ENCODE measurements around the gene TEX2. TPM values are rescaled to one million over a fixed set of nuclear protein-coding genes. Genes with fewer than 3 reads are reported as not detected.

Gene TEX2
- total and polyA plus RNA-seq, 2 donors from 2014 or later, result 14.0 to 39.1 TPM

DNA sequence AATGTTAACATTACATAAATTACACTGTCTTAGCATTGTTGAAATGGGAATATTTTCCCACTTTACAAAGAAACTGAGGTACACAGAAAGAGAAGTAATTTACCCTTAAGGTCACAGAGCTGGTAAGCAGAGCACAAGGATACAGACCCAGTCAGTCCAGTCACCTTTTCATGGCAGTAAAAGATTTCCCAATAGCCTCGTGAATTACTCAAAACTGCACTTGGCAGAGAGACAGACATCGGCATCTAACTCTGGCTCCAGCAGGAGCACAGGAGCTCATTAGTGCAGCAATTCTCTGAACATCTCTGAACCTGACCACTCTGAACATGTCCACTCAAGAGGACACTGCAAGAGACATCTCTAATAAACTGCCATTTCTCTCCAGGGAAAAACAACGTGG is 3.1 kb downstream of the TEX2 start:
- no peak overlapping the region for H3K4me3 ChIP-seq (ENCODE audit: low read length in 3 of 3)
- no peak overlapping the region for H3K27ac ChIP-seq (ENCODE audit: low read depth in 2 of 2, low read length in 2 of 2)
- peaks cover 0 to 12% (median 11%) of the 10 kb centered on the region in 3 donors for H3K4me1 ChIP-seq (ENCODE audit: control insufficient read depth in 2 of 3, insufficient read depth in 2 of 3, low read depth in 1 of 3, low read length in 3 of 3)
- no peak overlapping the region for H3K9ac ChIP-seq (ENCODE audit: low read length in 3 of 3)
- no peaks in the 10 kb centered on the region for H3K27me3 ChIP-seq (ENCODE audit: control insufficient read depth, insufficient read depth, low read length)
- TF ChIP-seq, protein P1, sequence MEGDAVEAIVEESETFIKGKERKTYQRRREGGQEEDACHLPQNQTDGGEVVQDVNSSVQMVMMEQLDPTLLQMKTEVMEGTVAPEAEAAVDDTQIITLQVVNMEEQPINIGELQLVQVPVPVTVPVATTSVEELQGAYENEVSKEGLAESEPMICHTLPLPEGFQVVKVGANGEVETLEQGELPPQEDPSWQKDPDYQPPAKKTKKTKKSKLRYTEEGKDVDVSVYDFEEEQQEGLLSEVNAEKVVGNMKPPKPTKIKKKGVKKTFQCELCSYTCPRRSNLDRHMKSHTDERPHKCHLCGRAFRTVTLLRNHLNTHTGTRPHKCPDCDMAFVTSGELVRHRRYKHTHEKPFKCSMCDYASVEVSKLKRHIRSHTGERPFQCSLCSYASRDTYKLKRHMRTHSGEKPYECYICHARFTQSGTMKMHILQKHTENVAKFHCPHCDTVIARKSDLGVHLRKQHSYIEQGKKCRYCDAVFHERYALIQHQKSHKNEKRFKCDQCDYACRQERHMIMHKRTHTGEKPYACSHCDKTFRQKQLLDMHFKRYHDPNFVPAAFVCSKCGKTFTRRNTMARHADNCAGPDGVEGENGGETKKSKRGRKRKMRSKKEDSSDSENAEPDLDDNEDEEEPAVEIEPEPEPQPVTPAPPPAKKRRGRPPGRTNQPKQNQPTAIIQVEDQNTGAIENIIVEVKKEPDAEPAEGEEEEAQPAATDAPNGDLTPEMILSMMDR (IDR thresholded peaks at IDR 0.05; ENCODE audit: borderline replicate concordance, extremely low read depth, insufficient read depth), result no peak
- H3K9me3 ChIP-seq (ENCODE audit: control insufficient read depth in 2 of 3, insufficient read depth in 1 of 3, low read length in 3 of 3), result no peaks in the 10 kb centered on the region
- DNase-seq (no peak), FAIRE-seq (no peak)
- no peaks in the 10 kb centered on the region for H3K36me3 ChIP-seq (ENCODE audit: control insufficient read depth in 2 of 3, insufficient read depth in 3 of 3, low read length in 3 of 3)
- intact Hi-C loops (cut with DNase I), result no loop called here

DNA sequence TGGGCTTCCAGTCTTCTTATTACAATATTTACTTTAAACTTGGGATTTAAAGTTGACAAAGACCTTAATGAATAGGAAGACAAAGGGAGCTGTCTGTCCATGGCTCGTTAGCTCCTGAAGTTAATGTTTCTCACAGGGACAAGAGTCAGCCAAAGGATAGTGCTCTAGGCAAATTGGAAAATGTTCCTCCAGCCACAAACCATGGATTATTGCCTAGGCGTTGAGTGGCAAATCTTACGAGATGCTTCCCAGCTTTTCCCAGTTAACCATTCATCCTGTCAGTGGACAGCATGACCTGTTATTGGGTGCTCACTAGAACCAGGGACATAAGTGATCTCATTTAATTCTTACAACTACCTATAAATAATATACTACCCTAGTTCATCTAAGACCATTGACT is 3.6 kb downstream of the TEX2 start:
- Histone ChIP-seq H3K27ac (ENCODE audit: low read depth in 2 of 2, low read length in 2 of 2) (no peak overlapping the region), H3K36me3 (ENCODE audit: control insufficient read depth in 2 of 3, insufficient read depth in 3 of 3, low read length in 3 of 3) (no peaks in the 10 kb centered on the region), H3K4me3 (ENCODE audit: low read length in 3 of 3) (no peak overlapping the region), H3K27me3 (ENCODE audit: control insufficient read depth, insufficient read depth, low read length) (no peaks in the 10 kb centered on the region), H3K9me3 (ENCODE audit: control insufficient read depth in 2 of 3, insufficient read depth in 1 of 3, low read length in 3 of 3) (no peaks in the 10 kb centered on the region), H3K9ac (ENCODE audit: low read length in 3 of 3) (no peak overlapping the region), H3K4me1 (ENCODE audit: control insufficient read depth in 2 of 3, insufficient read depth in 2 of 3, low read depth in 1 of 3, low read length in 3 of 3) (peaks cover 0 to 12% (median 11%) of the 10 kb centered on the region in 3 donors)
- TF ChIP-seq, protein P1 (IDR thresholded peaks at IDR 0.05; ENCODE audit: borderline replicate concordance, extremely low read depth, insufficient read depth), result no peak
- intact Hi-C loops (cut with DNase I), result no loop called here
- FAIRE-seq, result no peak
- peak in 2 of 5 donors; percentile 48 to 55 for DNase-seq

DNA sequence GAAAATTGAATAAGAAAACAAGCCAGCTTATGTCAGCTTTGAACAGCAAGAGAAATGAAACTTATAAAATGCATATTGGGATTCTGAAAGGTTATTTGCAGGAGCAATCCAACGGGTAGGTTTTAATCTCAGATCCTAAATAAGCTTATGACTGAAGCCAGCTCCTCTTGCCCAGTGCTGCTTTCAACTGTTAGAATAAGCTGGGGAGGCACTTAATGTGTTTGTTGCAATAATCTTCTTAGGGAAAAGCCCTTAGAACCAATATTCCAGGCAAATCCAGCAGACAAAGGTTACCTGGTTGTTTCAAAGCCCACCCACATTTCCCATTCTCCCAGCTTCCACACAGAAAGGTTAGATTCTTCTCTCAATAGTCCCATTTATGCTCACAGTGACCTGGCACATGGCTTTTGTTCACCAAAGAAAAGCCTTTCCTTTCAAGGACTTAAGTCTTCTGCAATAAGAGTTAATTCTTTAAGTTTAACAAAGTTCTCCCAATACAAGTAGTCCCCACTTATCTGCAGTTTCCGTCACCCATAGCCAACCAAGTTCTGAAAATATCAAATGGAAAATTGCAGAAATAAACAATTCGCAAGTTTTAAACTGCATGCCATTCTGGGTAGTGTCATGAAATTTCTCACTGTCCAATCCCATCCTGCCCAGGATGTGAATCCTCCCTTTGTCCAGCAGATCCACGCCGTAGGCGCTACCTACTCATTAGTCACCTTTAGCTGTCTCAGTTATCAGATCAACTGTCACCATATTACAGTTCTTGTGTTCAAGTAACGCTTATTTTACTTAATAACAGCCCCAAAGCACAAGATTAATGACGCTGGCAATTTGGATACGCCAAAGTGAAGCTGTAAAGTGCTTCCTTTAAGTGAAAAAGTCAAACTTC is 5.9 kb downstream of the TEX2 start:
- H3K9me3 ChIP-seq (ENCODE audit: control insufficient read depth in 2 of 3, insufficient read depth in 1 of 3, low read length in 3 of 3), result no peaks in the 10 kb centered on the region
- no peak for FAIRE-seq
- H3K27me3 ChIP-seq (ENCODE audit: control insufficient read depth, insufficient read depth, low read length), result no peaks in the 10 kb centered on the region
- TF ChIP-seq, protein P1 (IDR thresholded peaks at IDR 0.05; ENCODE audit: borderline replicate concordance, extremely low read depth, insufficient read depth), result no peak
- no peak overlapping the region for H3K9ac ChIP-seq (ENCODE audit: low read length in 3 of 3)
- intact Hi-C loops (cut with DNase I), result no loop called here
- H3K4me1 ChIP-seq (ENCODE audit: control insufficient read depth in 2 of 3, insufficient read depth in 2 of 3, low read depth in 1 of 3, low read length in 3 of 3), result peaks cover 0 to 11% (median 9%) of the 10 kb centered on the region in 3 donors
- H3K27ac ChIP-seq (ENCODE audit: low read depth in 2 of 2, low read length in 2 of 2), result no peak overlapping the region
- H3K36me3 ChIP-seq (ENCODE audit: control insufficient read depth in 2 of 3, insufficient read depth in 3 of 3, low read length in 3 of 3), result no peaks in the 10 kb centered on the region
- DNase-seq, result no peak
- H3K4me3 ChIP-seq (ENCODE audit: low read length in 3 of 3), result no peak overlapping the region
